HepG2 (cell line): ENCODE data around the gene GOLGA7B. TPM values are rescaled to one million over a fixed set of nuclear protein-coding genes. Genes with fewer than 3 reads are reported as not detected.

Experiments
- KDM5B ChIP-seq: sonication (generic); formaldehyde crosslinking; IDR thresholded peaks from 2 replicates; pipeline ENCODE4 v1.4.0; 2020; ENCODE audit warnings: missing genetic modification reagents, mild to moderate bottlenecking, borderline replicate concordance
- MXD4 ChIP-seq: IDR thresholded peaks from 2 replicates; pipeline ENCODE4 v1.6.1; 2016; ENCODE audit warnings: mild to moderate bottlenecking, missing biosample characterization, missing genetic modification reagents
- SALL1 ChIP-seq: sonication (generic); formaldehyde crosslinking; IDR thresholded peaks from 2 replicates; pipeline ENCODE4 v1.8.0; 2022; ENCODE audit warnings: mild to moderate bottlenecking, missing genetic modification reagents
- polyA plus RNA-seq, 8 experiments: library from polyadenylated mRNA; depleted of rRNA in 3 of 8; stranded (reverse) in 7 of 8; unstranded in 1 of 8; fragments of >200 nt; fragmentation: Illumina TruSeq in 4 of 8; extraction: Trizol in 4 of 8; gene quantifications; 2 replicates each; pipeline versions ENCODE4 v1.2.1 to v1.2.3, GENCODE V29; 2011 to 2016; ENCODE audit warnings: low read depth in 4 of 8, missing spikeins in 1 of 8, mixed read lengths in 1 of 8; ENCODE audit not compliant: insufficient read depth in 1 of 8
- total RNA-seq, 5 experiments: library from RNA; depleted of rRNA; stranded (reverse); fragments of >200 nt; fragmentation: Illumina TruSeq; extraction: Trizol; gene quantifications; 2 replicates each; pipeline ENCODE4 v1.2.3, GENCODE V29; 2016; ENCODE audit warnings: low read depth in 1 of 5
- TF ChIP-seq, protein P1 (sequence below): sonication (generic); formaldehyde crosslinking; IDR thresholded peaks from 2 replicates; pipeline ENCODE4 v1.8.0; 2022; ENCODE audit warnings: missing genetic modification reagents, mild to moderate bottlenecking, borderline replicate concordance
- TF ChIP-seq, protein P2 (sequence below): sonication (generic); formaldehyde crosslinking; IDR thresholded peaks from 2 replicates; pipeline ENCODE4 v1.4.0; 2020; ENCODE audit warnings: missing genetic modification reagents
- TF ChIP-seq, protein P3 (sequence below): sonication (generic); formaldehyde crosslinking; IDR thresholded peaks from 2 replicates; pipeline ENCODE4 v1.4.0; 2020; ENCODE audit warnings: missing genetic modification reagents, borderline replicate concordance

The GOLGA7B gene
- total and polyA plus RNA-seq, 2 of the 13 experiments (the other 11 are each of a cell fraction or from before 2014, with no cell fraction given), result not detected

DNA sequence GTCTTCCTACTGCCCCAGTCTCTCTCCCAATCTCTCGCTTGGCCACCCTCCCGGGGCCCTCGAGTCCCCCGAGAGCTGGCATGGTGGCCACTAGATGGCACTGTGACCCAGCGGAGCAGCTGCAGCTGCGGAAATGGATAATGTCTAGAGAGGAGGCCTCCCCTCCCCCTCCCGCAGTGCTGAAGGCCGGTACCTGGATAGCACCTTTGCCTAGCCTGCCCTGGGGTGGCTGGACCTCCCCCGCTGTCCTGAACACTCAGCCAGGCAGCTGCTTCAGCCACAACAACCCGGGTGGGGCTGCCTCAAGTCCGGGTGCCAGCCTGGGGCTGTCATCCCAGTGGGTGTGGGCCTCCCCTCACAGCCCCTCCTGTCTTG lies 65.2 kb downstream of the GOLGA7B start (continued):
- TF ChIP-seq, protein P1, sequence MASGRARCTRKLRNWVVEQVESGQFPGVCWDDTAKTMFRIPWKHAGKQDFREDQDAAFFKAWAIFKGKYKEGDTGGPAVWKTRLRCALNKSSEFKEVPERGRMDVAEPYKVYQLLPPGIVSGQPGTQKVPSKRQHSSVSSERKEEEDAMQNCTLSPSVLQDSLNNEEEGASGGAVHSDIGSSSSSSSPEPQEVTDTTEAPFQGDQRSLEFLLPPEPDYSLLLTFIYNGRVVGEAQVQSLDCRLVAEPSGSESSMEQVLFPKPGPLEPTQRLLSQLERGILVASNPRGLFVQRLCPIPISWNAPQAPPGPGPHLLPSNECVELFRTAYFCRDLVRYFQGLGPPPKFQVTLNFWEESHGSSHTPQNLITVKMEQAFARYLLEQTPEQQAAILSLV (CRISPR knock-in tag), result peak; percentile 39; the same call in 1 of the 2 replicates
- TF ChIP-seq SALL1 (peak; percentile 43; the same call in 1 of the 2 replicates), MXD4 (CRISPR knock-in tag) (no peak), KDM5B (peak; percentile 48; the same call in 1 of the 2 replicates)
- TF ChIP-seq, protein P2, sequence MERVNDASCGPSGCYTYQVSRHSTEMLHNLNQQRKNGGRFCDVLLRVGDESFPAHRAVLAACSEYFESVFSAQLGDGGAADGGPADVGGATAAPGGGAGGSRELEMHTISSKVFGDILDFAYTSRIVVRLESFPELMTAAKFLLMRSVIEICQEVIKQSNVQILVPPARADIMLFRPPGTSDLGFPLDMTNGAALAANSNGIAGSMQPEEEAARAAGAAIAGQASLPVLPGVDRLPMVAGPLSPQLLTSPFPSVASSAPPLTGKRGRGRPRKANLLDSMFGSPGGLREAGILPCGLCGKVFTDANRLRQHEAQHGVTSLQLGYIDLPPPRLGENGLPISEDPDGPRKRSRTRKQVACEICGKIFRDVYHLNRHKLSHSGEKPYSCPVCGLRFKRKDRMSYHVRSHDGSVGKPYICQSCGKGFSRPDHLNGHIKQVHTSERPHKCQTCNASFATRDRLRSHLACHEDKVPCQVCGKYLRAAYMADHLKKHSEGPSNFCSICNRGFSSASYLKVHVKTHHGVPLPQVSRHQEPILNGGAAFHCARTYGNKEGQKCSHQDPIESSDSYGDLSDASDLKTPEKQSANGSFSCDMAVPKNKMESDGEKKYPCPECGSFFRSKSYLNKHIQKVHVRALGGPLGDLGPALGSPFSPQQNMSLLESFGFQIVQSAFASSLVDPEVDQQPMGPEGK, result 0 out of 2 replicates have a peak, but pooled peaks have one; percentile 22
- TF ChIP-seq, protein P3, sequence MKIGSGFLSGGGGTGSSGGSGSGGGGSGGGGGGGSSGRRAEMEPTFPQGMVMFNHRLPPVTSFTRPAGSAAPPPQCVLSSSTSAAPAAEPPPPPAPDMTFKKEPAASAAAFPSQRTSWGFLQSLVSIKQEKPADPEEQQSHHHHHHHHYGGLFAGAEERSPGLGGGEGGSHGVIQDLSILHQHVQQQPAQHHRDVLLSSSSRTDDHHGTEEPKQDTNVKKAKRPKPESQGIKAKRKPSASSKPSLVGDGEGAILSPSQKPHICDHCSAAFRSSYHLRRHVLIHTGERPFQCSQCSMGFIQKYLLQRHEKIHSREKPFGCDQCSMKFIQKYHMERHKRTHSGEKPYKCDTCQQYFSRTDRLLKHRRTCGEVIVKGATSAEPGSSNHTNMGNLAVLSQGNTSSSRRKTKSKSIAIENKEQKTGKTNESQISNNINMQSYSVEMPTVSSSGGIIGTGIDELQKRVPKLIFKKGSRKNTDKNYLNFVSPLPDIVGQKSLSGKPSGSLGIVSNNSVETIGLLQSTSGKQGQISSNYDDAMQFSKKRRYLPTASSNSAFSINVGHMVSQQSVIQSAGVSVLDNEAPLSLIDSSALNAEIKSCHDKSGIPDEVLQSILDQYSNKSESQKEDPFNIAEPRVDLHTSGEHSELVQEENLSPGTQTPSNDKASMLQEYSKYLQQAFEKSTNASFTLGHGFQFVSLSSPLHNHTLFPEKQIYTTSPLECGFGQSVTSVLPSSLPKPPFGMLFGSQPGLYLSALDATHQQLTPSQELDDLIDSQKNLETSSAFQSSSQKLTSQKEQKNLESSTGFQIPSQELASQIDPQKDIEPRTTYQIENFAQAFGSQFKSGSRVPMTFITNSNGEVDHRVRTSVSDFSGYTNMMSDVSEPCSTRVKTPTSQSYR, result peak; percentile 74; the same call in 1 of the 2 replicates
